Transverse colon (tissue), 4 donors: Measurements from ENCODE around the gene AKR1E2.

Experiments used
- EP300 ChIP-seq: sonication (generic); formaldehyde crosslinking; IDR thresholded peaks from one replicate; pipeline ENCODE4 v1.6.1; 2017; ENCODE audit warnings: antibody characterized with exemption, low read depth
- POLR2A ChIP-seq: fragments of 450-650 bp; IDR thresholded peaks from one replicate; pipeline ENCODE4 v1.6.1; 2016; ENCODE audit warnings: antibody characterized with exemption, mild to moderate bottlenecking, moderate library complexity
- POLR2AphosphoS5 ChIP-seq, 3 donors: sonication (generic); formaldehyde crosslinking; IDR thresholded peaks; one replicate each; pipeline ENCODE4 v1.6.1; 2016; ENCODE audit warnings: antibody characterized with exemption in 3 of 3
- TF ChIP-seq, protein P1 (sequence below), 5 experiments: fragments of 200-600 bp in 3 of 5; fragments of 450-650 bp in 2 of 5; sonication (generic) in 3 of 5; IDR thresholded peaks; 1 replicate in 2 of 5; 2 replicates in 3 of 5; pipeline ENCODE4 v1.5.1; 2016 to 2017; ENCODE audit warnings: antibody characterized with exemption in 5 of 5, inconsistent platforms in 3 of 5, mild to moderate bottlenecking in 2 of 5, moderate library complexity in 1 of 5

DNA sequence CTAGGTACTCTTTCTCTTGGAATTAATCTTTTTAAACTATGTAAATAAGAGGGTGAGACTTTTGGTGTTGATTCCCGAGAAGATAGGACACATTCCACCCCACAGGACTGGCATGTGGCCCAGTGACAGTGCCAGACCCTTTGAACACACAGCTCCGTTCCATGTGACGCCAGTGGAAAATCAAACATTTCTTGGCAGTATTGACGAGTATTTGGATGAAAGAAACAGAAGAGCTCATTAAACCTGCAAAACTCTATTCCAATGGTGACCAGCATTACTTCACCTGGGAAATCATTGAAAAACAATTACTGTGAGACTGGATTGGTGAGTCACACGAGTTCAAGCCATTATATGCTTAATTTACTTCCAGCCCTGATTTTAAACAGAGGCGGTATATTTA, 25.8 kb downstream of the AKR1E2 start:
- TF ChIP-seq, protein P1, sequence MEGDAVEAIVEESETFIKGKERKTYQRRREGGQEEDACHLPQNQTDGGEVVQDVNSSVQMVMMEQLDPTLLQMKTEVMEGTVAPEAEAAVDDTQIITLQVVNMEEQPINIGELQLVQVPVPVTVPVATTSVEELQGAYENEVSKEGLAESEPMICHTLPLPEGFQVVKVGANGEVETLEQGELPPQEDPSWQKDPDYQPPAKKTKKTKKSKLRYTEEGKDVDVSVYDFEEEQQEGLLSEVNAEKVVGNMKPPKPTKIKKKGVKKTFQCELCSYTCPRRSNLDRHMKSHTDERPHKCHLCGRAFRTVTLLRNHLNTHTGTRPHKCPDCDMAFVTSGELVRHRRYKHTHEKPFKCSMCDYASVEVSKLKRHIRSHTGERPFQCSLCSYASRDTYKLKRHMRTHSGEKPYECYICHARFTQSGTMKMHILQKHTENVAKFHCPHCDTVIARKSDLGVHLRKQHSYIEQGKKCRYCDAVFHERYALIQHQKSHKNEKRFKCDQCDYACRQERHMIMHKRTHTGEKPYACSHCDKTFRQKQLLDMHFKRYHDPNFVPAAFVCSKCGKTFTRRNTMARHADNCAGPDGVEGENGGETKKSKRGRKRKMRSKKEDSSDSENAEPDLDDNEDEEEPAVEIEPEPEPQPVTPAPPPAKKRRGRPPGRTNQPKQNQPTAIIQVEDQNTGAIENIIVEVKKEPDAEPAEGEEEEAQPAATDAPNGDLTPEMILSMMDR (IDR thresholded peaks at IDR 0.05): no peak
- TF ChIP-seq POLR2A (no peak), EP300 (no peak), POLR2AphosphoS5 (IDR thresholded peaks at IDR 0.05) (no peak)
